ENCODE data around the gene CDC42BPG.

- TF ChIP-seq CTCF (IDR thresholded peaks at IDR 0.05) = no peak
- TF ChIP-seq POLR2A (IDR thresholded peaks at IDR 0.05) = no peak
Observed at GRCh38 chr11:64800303-64801157, 43.9 kb downstream of the CDC42BPG start.

Data from heart left ventricle (tissue), 13 donors.